HG03097 (cell line): ENCODE measurements around the gene MPO.

Experiments used
- ATAC-seq: cut with Tn5 transposase; IDR thresholded peaks from one replicate; pipeline ENCODE4 v1.9.1; 2021; ENCODE audit not compliant: unreplicated experiment, low FRiP score

Gene MPO

GRCh38 chr17:58282442-58282841 is 1.7 kb upstream of the MPO start:
- no peak for ATAC-seq

GRCh38 chr17:58281511-58282011 is 826 bp upstream of the MPO start:
- no peak for ATAC-seq

GRCh38 chr17:58279736-58280479 is 827 bp downstream of the MPO start:
- no peak for ATAC-seq

- no peak for ATAC-seq
These were observed 1.6 kb downstream of the MPO start for GRCh38 chr17:58279016-58279711.

- ATAC-seq, result no peak
These were observed 2.1 kb downstream of the MPO start for GRCh38 chr17:58278661-58279015.

GRCh38 chr17:58277802-58278595 is 2.7 kb downstream of the MPO start:
- no peak for ATAC-seq

GRCh38 chr17:58277107-58277801 is 3.5 kb downstream of the MPO start:
- no peak for ATAC-seq

GRCh38 chr17:58276423-58276822 is 4.3 kb downstream of the MPO start:
- ATAC-seq, result no peak

- no peak for ATAC-seq
These were observed 5.3 kb downstream of the MPO start for GRCh38 chr17:58275417-58275816.

- ATAC-seq, result no peak
These were observed 7.2 kb downstream of the MPO start for GRCh38 chr17:58273453-58274104.

- no peak for ATAC-seq
These were observed 8.1 kb downstream of the MPO start for GRCh38 chr17:58272367-58273280.

GRCh38 chr17:58271216-58271931 is 9.4 kb downstream of the MPO start:
- ATAC-seq, result no peak

- ATAC-seq, result no peak
These were observed 10.1 kb downstream of the MPO start for GRCh38 chr17:58270476-58271215.

- ATAC-seq, result no peak
These were observed 11.0 kb downstream of the MPO start for GRCh38 chr17:58269557-58270291.

GRCh38 chr17:58268774-58269556 is 11.8 kb downstream of the MPO start:
- ATAC-seq, result no peak

- ATAC-seq, result no peak
These were observed 12.4 kb downstream of the MPO start for GRCh38 chr17:58268326-58268725.
